NCI-H460 (cell line): ENCODE measurements around the gene CSTF1. TPM values are rescaled to one million over a fixed set of nuclear protein-coding genes. Genes with fewer than 3 reads are reported as not detected.
"Not testable (repeated sequence)": the region's sequence is repeated elsewhere in the genome, so short reads cannot be mapped to it uniquely, and the experiment has no call there.

Experiments
- DNase-seq: peaks from one replicate; pipeline ENCODE4 v3.0.0-alpha.2; 2016; ENCODE audit warnings: low read depth; ENCODE audit errors: extremely low read depth
- total RNA-seq: library from RNA; depleted of rRNA; stranded (reverse); fragments of >200 nt; shearing (Covaris generic); gene quantifications from 2 replicates; pipeline ENCODE4 v1.2.3, GENCODE V29; 2014

CSTF1 gene
- total RNA-seq, 1 experiment from 2014 or later, result 60.9 TPM

DNA sequence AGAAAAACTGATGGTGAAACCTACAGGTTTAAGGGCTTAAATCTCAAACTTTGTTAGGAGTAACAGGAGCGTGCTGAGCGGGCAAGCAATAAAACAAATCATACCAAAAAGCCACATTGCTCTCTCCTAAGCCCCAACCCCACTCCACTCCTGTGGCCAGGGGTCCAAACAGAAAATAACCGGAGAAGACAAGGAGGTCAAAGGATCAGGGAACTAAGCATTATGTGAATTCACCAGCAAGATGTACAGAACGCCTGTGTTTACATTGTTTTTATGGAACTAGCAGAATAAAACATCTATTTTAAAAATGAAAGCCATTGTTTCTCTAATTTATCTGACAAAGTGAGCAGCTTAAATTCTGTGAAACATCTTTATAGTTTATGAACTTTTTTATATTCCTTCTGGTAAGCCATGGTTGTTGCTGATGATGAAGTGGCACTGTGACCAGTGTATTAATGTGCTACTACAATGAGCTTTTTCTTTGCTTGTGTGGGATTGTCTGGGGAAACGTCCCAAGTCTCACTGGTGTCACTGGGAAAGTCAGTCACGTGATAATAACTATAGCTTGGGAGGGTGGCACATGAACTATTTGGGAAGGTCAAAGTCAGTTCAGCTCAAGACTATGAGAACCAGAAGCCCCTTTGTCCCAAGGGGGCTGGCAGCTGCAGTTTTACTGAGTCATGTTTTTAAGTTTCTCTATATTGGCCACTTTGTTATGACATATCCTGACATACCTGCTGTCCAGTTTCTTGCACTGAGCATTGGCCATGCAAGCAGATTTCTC, 23.9 kb upstream of the CSTF1 start:
- DNase-seq, result no peak

GRCh38 chr20:56369179-56369578, 23.3 kb upstream of the CSTF1 start:
- no peak for DNase-seq

- DNase-seq, result no peak
These were observed 20.5 kb upstream of the CSTF1 start for GRCh38 chr20:56371977-56372376.

- no peak for DNase-seq
These were observed 19.6 kb upstream of the CSTF1 start for GRCh38 chr20:56372850-56373249.

DNA sequence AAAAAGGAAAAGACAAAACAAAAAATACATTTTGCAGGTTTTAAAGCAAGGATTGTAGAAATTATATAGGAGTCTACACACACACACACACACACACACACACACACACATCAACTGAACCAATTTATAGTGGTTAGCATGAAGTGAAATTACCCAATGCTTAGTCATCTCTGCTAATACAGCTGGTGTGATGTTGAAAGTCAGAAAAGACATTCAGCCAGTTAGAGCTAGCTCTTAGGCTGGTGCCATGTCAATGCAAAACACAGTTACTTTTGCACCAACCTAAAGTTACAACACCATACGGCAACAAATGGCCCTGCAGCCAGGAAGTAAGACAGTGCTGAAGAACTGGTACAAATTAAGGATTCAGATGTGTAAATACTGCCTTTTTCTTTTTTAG, 18.5 kb upstream of the CSTF1 start:
- peak; percentile 70 for DNase-seq

- DNase-seq, result no peak
These were observed 16.1 kb upstream of the CSTF1 start for GRCh38 chr20:56376331-56376730.

GRCh38 chr20:56378386-56378785, 14.1 kb upstream of the CSTF1 start:
- DNase-seq, result no peak

- DNase-seq, result no peak
These were observed 12.1 kb upstream of the CSTF1 start for GRCh38 chr20:56380375-56380774.

DNA sequence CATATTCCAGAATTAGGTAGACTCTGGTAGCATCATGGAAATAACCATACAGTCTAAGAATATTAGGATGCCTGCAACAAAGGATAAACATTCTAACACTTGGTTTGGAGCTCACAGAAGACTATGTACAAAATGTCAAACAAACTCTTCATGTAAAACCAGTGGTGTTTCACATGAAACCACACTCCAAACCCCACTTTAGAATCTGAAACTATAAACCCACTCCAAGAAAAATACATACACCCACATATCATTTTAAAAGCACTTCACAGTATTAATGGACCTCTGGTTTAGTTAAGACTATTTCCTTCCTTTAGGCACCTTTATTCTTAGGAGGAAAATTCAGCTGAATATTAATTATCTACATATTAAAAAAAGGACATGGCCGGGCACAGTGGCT, 10.9 kb upstream of the CSTF1 start:
- no peak for DNase-seq

GRCh38 chr20:56382696-56383095, 9.7 kb upstream of the CSTF1 start:
- DNase-seq, result no peak

DNA sequence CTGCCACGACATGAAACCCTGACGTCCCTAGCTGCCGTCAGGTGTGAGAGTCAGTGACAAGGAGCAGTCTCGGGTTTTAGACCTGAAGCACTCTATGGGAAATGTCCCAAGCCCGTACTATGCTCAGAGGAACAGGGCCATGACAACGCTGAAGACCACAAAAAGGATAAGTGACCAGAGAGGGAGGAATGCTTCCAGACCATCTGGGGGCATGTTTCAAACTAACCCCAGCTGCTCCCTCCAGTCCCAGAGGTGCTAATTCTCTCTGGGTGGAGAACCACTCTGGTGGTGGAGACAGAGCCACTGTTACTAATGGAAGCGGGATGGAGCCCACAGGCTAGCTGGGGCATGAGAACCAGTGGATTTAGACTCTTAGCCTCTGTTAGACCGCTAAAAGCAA, 9.1 kb upstream of the CSTF1 start:
- no peak for DNase-seq

- DNase-seq, result no peak
These were observed 7.3 kb upstream of the CSTF1 start for GRCh38 chr20:56385130-56385529.

GRCh38 chr20:56386219-56386618, 6.2 kb upstream of the CSTF1 start:
- DNase-seq, result no peak

GRCh38 chr20:56388882-56389281, 3.6 kb upstream of the CSTF1 start:
- no peak for DNase-seq

DNA sequence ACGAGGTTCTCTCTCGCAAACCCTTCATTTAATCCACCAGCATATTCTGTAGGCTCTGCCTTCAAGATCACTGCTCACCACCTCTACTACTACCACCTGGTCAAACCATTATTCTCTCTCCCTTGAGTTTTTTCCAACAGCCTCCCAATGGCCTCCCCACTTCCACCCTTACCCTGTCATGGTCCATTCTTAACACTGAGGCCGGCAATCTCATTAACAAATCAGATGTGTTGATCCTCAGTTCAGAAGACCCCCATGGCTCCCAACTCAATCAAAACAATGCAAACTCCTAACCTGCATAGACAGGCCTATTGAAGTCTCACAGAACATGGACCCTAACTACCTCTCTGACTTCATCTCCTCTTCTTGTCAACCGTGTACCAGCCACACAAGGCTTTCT, 2.6 kb upstream of the CSTF1 start:
- DNase-seq, result no peak

- not testable (repeated sequence) for DNase-seq
These were observed 2.0 kb upstream of the CSTF1 start for GRCh38 chr20:56390396-56390795.

DNA sequence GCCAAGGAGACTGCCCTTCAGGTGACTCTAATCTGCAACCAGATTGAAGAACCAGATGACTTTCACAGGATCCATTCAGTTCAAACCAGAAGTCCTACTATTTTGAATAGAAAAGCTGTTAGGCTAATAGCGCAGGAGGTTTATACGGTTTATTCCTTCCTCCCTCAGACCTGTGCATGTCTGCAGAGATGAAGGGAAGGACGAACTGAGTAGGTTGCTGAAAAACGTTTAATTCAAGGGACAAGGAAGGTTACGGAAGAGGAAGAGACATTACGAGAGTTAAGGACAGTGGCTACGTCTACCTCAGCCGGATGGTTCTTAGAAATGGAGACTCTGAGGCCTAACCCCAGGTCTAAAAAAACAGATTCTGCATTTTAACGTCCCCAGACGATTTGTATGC, 1.4 kb upstream of the CSTF1 start:
- DNase-seq, result no peak

DNA sequence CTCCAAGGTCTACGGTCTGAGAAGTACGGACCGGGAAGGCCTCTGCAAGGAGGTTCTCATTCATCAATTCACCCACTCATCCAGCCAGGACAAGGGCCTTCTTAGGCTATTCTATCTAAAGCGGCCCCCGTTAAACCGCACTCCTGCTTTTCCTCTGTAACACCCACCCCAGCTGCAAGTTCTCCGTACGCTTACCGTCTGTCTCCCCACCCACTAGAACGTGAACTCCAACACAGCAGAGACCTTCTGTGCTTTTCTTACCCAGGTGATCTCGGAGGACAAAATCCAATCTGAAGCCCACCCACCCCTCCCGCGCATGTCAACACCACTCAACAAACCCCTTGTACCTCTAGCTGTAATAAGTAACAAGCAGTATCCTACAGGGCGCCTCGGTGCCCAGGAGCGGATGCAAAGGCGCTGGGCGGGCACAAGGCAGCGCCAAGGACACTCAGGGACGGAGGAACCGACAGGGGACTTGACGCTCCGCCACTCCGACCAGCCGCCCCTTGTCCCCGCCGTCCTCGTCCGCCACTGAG, 781 bp upstream of the CSTF1 start:
- no peak for DNase-seq

DNA sequence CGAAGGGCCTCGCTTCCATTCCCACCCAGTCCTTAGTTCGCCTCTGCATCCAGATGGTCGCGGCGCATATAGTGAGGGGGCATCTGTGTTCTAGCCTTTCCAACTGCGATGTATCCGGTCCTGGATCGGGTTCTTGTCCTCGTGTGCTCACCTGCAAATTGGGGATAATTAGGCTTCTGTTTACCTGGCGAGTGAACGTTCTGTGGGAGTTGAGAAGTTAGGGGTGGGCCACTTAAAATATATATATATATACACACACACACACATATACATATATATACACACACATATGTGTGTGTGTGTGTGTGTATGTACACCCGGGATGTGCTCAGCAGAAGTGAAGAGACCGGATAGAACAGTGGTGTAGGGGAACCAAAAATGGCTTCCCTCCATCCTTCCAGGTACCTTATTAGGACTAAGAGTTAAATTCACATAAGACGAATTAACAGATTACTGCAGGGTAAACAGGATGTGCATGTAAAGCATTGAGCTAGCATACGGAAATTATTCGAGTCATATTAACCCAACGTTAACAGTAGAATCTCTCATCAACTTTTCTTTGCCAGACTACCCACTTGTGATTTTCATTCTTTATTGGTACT, 537 bp downstream of the CSTF1 start:
- DNase-seq, result no peak

DNA sequence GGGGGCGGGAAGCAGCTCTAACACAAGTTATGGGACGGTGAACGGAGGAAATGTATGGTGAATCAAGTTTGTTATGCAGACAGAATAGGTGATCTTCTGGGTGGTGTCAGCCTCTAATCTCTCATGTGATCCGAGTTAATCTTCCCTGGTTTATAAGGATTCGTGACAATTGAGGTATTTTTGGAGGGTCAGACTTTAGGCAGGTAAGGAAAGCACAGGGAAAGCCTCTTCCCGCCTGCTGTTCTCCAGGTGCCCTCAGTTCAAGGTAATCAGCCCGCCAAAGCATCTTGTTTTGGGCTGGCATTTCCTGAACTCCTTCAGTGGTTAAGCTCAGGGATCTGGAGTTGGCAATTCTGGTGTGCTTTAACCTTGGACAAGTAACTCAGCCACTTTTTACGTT, 1.2 kb downstream of the CSTF1 start:
- no peak for DNase-seq

- DNase-seq, result no peak
These were observed 2.7 kb downstream of the CSTF1 start for GRCh38 chr20:56395166-56395565.

GRCh38 chr20:56400001-56400640, 7.7 kb downstream of the CSTF1 start:
- peak; percentile 45 for DNase-seq
